Astrocyte (in vitro differentiated cells and primary cell): ENCODE data around the gene DCHS2. TPM values are rescaled to one million over a fixed set of nuclear protein-coding genes. Genes with fewer than 3 reads are reported as not detected.
A peak's percentile ranks its signal among the peaks of the same experiment; 100 is the strongest.

Source experiments
- DNase-seq: peaks from one replicate; pipeline ENCODE4 v3.0.0-alpha.2; 2010; ENCODE audit warnings: low read depth
- FAIRE-seq: peaks from 2 replicates; lab custom pipeline; 2011; peaks lifted over from hg19 to GRCh38; lab: Jason Lieb, UNC
- H2AFZ ChIP-seq: 2 replicates; pipeline ENCODE4 v1.6.0; 2012; ENCODE audit warnings: low read depth, low read length, inconsistent platforms
- H3K27ac ChIP-seq: 2 replicates; pipeline ENCODE4 v1.5.1; 2011; ENCODE audit warnings: low read depth, low read length, inconsistent platforms
- H3K27me3 ChIP-seq: 2 replicates; pipeline ENCODE4 v1.6.0; 2011; ENCODE audit warnings: low read length, inconsistent platforms; ENCODE audit not compliant: insufficient read depth
- H3K36me3 ChIP-seq: 2 replicates; pipeline ENCODE4 v1.5.1; 2011; ENCODE audit warnings: low read length, inconsistent platforms; ENCODE audit not compliant: insufficient read depth
- H3K4me1 ChIP-seq: 2 replicates; pipeline ENCODE4 v1.5.1; 2011; ENCODE audit warnings: low read length, inconsistent platforms; ENCODE audit not compliant: insufficient read depth
- H3K4me2 ChIP-seq: 2 replicates; pipeline ENCODE4 v1.6.0; 2012; ENCODE audit warnings: low read length, inconsistent platforms
- H3K4me3 ChIP-seq: 2 replicates; pipeline ENCODE4 v1.5.1; 2011; ENCODE audit warnings: low read depth, mild to moderate bottlenecking, low read length, inconsistent platforms; ENCODE audit not compliant: insufficient read depth
- H3K79me2 ChIP-seq: 2 replicates; pipeline ENCODE4 v1.6.0; 2012; ENCODE audit warnings: mild to moderate bottlenecking, low read length, inconsistent platforms; ENCODE audit not compliant: insufficient read depth
- H3K9ac ChIP-seq: 2 replicates; pipeline ENCODE4 v1.6.0; 2012; ENCODE audit warnings: mild to moderate bottlenecking, low read length, inconsistent platforms
- H3K9me3 ChIP-seq: 2 replicates; pipeline ENCODE4 v1.5.1; 2012; ENCODE audit warnings: low read depth, mild to moderate bottlenecking, low read length, inconsistent platforms; ENCODE audit not compliant: insufficient read depth
- H4K20me1 ChIP-seq: 2 replicates; pipeline ENCODE4 v1.6.0; 2012; ENCODE audit warnings: low read length, inconsistent platforms; ENCODE audit not compliant: insufficient read depth
- H3K27ac Mint-ChIP-seq: one replicate; pipeline ENCODE4 v1.8.0; 2021; ENCODE audit warnings: mild to moderate bottlenecking, mixed read lengths; ENCODE audit not compliant: unreplicated experiment
- H3K27me3 Mint-ChIP-seq: one replicate; pipeline ENCODE4 v1.8.0; 2021; ENCODE audit warnings: low read depth, mixed read lengths; ENCODE audit not compliant: unreplicated experiment
- H3K36me3 Mint-ChIP-seq: one replicate; pipeline ENCODE4 v1.8.0; 2021; ENCODE audit warnings: low read depth, mixed read lengths; ENCODE audit not compliant: unreplicated experiment
- H3K4me1 Mint-ChIP-seq: one replicate; pipeline ENCODE4 v1.8.0; 2021; ENCODE audit warnings: low read depth, mixed read lengths; ENCODE audit not compliant: unreplicated experiment
- H3K4me3 Mint-ChIP-seq: one replicate; pipeline ENCODE4 v1.8.0; 2021; ENCODE audit warnings: mild to moderate bottlenecking, moderate library complexity, mixed read lengths; ENCODE audit not compliant: unreplicated experiment
- H3K9me3 Mint-ChIP-seq: one replicate; pipeline ENCODE4 v1.8.0; 2021; ENCODE audit warnings: mild to moderate bottlenecking, mixed read lengths; ENCODE audit not compliant: unreplicated experiment
- EZH2 ChIP-seq: IDR thresholded peaks from 2 replicates; pipeline ENCODE4 v1.6.1; 2012; ENCODE audit warnings: mild to moderate bottlenecking, low read length, inconsistent platforms; ENCODE audit not compliant: insufficient read depth
- total RNA-seq: library from RNA; stranded (reverse); gene quantifications from 2 replicates; pipeline ENCODE4 v1.2.1, GENCODE V29; 2021
- TF ChIP-seq, protein P1 (sequence below): IDR thresholded peaks from 2 replicates; pipeline ENCODE4 v1.5.1; 2011; ENCODE audit warnings: low read depth, mild to moderate bottlenecking, inconsistent platforms, low read length, moderate library complexity; ENCODE audit not compliant: insufficient read depth

DCHS2 gene
- total RNA-seq, 1 donor from 2014 or later: 0.25 TPM

DNA sequence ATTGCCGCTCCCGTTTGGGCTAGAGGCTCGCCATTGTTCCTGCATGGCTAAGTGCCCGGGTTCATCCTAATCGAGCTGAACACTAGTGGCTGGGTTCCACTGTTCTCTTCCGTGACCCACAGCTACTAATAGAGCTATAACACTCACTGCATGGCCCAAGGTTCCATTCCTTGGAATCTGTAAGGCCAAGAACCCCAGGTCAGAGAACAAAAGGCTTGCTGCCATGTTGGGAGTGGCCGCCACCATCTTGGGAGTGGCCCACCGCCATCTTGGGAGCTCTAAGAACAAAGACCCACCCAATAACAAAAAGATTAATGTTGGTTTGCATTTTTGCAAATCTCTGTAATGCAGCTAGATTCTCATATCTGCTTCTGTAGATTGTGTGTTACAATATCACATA lies 299.0 kb downstream of the DCHS2 start:
- Histone ChIP-seq H3K27ac (no peak overlapping the region), H3K36me3 (no peaks in the 10 kb centered on the region), H3K9me3 (no peaks in the 10 kb centered on the region), H3K4me1 (no peaks in the 10 kb centered on the region), H4K20me1 (no peaks in the 10 kb centered on the region), H3K9ac (no peak overlapping the region), H2AFZ (no peak overlapping the region), H3K79me2 (no peaks in the 10 kb centered on the region), H3K4me3 (no peak overlapping the region), H3K27me3 (no peaks in the 10 kb centered on the region), H3K4me2 (no peak overlapping the region)
- DNase-seq (no peak), FAIRE-seq (no peak)
- Mint-ChIP-seq H3K9me3 (peaks cover 5% of the 10 kb centered on the region), H3K36me3 (peaks cover 1% of the 10 kb centered on the region), H3K27ac (no peak overlapping the region), H3K4me3 (no peak overlapping the region), H3K27me3 (no peaks in the 10 kb centered on the region), H3K4me1 (peaks cover 18% of the 10 kb centered on the region)
- TF ChIP-seq, protein P1, sequence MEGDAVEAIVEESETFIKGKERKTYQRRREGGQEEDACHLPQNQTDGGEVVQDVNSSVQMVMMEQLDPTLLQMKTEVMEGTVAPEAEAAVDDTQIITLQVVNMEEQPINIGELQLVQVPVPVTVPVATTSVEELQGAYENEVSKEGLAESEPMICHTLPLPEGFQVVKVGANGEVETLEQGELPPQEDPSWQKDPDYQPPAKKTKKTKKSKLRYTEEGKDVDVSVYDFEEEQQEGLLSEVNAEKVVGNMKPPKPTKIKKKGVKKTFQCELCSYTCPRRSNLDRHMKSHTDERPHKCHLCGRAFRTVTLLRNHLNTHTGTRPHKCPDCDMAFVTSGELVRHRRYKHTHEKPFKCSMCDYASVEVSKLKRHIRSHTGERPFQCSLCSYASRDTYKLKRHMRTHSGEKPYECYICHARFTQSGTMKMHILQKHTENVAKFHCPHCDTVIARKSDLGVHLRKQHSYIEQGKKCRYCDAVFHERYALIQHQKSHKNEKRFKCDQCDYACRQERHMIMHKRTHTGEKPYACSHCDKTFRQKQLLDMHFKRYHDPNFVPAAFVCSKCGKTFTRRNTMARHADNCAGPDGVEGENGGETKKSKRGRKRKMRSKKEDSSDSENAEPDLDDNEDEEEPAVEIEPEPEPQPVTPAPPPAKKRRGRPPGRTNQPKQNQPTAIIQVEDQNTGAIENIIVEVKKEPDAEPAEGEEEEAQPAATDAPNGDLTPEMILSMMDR: no peak
- no peak for TF ChIP-seq EZH2

DNA sequence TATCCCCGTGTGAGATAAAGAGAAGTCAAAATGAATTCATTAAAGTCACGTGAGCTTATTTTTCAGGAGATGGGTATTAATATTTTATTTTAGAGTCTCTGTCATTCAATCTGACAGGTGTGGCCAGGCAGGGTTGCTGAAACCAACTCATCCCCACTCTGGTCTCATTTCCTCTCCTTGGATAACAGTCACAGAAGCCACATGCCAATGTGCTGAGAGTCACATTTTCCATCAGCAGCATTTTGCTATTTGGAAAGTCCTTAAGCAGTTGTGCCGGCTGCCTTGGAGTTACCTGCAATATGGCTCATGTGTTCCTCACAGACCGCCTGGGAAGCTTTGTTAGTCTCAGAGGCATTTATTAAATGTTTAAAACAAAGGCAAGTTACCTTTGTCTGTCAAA lies 302.3 kb downstream of the DCHS2 start:
- no peaks in the 10 kb centered on the region for H3K27me3 Mint-ChIP-seq
- TF ChIP-seq EZH2: no peak
- TF ChIP-seq, protein P1: no peak
- peak overlapping the region; percentile 35 for H3K27ac Mint-ChIP-seq

DNA sequence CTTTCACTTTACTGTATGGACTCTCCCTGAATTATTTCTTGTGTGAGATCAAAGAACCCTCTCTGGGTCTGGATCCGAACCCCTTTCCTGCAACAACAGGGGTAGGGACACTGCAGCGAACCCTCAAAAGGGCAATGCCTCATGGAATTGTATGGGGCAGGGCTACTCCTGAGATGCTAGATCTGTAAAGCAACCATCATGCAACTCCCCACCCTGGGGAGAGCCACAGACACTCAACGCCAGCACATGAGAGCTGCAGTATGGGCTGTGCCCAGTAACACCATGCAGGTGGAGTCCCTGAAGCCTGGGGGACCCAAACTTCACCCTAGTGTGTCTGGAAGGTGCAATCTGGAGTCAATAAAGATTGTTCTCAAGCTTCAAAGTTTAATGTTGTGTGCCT lies 304.7 kb downstream of the DCHS2 start:
- no peaks in the 10 kb centered on the region for H3K4me1 ChIP-seq
- no peaks in the 10 kb centered on the region for H3K36me3 ChIP-seq
- H3K9ac ChIP-seq: no peak overlapping the region
- H3K9me3 ChIP-seq: no peaks in the 10 kb centered on the region
- no peak overlapping the region for H3K4me3 ChIP-seq
- no peak for DNase-seq
- H3K4me3 Mint-ChIP-seq: no peak overlapping the region
- no peaks in the 10 kb centered on the region for H3K9me3 Mint-ChIP-seq
- H3K4me1 Mint-ChIP-seq: peaks cover 18% of the 10 kb centered on the region
- no peak overlapping the region for H2AFZ ChIP-seq
- H3K36me3 Mint-ChIP-seq: peaks cover 1% of the 10 kb centered on the region
- no peak overlapping the region for H3K27ac ChIP-seq
- no peaks in the 10 kb centered on the region for H3K27me3 Mint-ChIP-seq
- H3K79me2 ChIP-seq: no peaks in the 10 kb centered on the region
- TF ChIP-seq EZH2: no peak
- TF ChIP-seq, protein P1: no peak
- no peak overlapping the region for H3K4me2 ChIP-seq
- no peaks in the 10 kb centered on the region for H3K27me3 ChIP-seq
- no peak for FAIRE-seq
- H4K20me1 ChIP-seq: no peaks in the 10 kb centered on the region
- no peak overlapping the region for H3K27ac Mint-ChIP-seq

More for the DNA sequence above, 302.3 kb downstream of the DCHS2 start:
- H3K4me1 Mint-ChIP-seq: peaks cover 18% of the 10 kb centered on the region
- H3K27ac ChIP-seq: no peak overlapping the region
- H2AFZ ChIP-seq: no peak overlapping the region
- H3K4me2 ChIP-seq: no peak overlapping the region
- H3K79me2 ChIP-seq: no peaks in the 10 kb centered on the region
- no peaks in the 10 kb centered on the region for H3K9me3 ChIP-seq
- DNase-seq (no peak), FAIRE-seq (peak; percentile 23)
- H3K4me3 Mint-ChIP-seq: no peak overlapping the region
- H3K36me3 Mint-ChIP-seq: peaks cover 1% of the 10 kb centered on the region
- H3K36me3 ChIP-seq: no peaks in the 10 kb centered on the region
- no peak overlapping the region for H3K9ac ChIP-seq
- H4K20me1 ChIP-seq: no peaks in the 10 kb centered on the region
- no peaks in the 10 kb centered on the region for H3K9me3 Mint-ChIP-seq
- H3K4me3 ChIP-seq: no peak overlapping the region
- H3K4me1 ChIP-seq: no peaks in the 10 kb centered on the region
- H3K27me3 ChIP-seq: no peaks in the 10 kb centered on the region
